Epidermal melanocyte (primary cell): ENCODE results near the gene IQCH.
"Not testable (repeated sequence)": the region's sequence is repeated elsewhere in the genome, so short reads cannot be mapped to it uniquely, and the experiment has no call there.

Source experiments
- DNase-seq: peaks from one replicate; pipeline ENCODE4 v3.0.0; 2011; ENCODE audit warnings: low spot score; ENCODE audit not compliant: insufficient read length

Gene IQCH

DNA sequence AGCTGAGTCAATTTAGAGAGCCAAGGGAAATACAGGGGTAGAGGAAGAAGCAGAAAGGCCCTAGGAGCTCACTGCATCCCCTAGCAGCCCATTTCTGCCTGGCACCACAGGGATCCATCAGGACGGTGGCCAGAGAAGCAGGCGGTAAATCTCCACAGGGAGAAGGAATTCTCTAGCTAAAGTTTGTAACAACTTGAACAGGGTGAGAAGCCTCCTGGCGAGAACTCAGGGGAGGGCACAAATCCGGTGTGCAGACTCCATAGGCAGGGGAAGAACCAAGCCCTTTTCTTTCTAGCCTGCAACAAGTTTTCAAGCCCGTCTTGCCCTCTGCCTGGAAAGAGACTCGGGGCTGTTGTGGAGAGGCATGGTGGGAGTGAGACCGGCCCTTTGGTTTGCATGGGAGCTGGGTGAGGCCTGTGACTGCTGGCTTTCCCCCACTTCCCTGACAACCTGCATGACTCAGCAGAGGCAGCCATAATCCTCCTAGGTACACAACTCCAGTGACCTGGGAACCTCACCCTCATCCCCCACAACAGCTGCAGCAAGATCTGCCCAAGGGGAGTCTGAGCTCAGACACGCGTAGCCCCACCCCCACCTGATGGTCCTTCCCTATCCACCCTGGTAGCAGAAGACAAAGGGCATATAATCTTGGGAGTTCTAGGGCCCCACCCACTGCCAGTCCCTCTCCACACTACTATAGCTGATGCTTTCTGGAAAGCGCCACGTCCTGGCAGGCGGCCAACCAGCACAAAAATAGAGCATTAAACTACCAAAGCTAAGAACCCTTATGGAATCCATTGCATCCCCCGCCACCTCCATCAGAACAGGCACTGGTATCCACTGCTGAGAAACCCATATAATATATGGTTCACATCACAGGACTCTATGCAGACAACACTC is 182.0 kb downstream of the IQCH start:
- not testable (repeated sequence) for DNase-seq

DNA sequence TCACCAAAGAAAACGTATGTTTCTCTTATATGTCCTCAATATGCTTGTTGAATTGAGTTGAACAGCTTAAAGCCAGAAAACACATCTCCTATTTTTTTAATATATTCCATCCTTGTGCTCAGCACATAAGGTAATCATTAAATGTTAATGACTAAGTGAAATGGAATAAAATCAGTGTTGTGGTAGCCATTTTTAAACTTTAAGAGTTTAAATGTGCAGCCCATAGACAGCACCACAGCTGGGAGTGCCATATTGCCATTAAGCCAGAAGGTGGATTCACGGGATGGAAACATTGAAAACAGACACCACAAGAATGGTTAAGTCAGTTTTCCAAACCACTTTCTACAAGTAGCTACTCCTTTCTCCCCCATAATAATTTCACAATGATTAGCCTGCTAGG is 189.5 kb downstream of the IQCH start:
- DNase-seq, result no peak

DNA sequence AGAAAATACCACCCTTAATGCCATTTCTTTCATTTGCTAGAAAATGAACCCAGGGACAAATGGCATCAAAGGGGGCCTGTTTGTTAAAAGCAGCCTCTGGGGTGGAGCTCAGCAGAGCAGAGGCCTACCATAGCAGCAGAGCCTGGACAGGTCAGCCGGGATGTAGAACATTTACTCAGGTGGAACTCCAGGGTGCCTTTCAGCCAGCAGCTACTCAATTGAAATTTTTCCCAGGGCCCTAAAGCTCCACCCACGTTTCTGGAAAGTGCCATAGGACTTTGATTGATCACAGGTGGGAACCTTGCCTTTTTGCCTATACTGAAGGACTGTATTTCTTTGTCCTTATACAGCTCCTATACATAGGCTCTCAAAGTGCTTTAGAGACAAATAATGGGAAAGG is 191.9 kb downstream of the IQCH start:
- no peak for DNase-seq

DNA sequence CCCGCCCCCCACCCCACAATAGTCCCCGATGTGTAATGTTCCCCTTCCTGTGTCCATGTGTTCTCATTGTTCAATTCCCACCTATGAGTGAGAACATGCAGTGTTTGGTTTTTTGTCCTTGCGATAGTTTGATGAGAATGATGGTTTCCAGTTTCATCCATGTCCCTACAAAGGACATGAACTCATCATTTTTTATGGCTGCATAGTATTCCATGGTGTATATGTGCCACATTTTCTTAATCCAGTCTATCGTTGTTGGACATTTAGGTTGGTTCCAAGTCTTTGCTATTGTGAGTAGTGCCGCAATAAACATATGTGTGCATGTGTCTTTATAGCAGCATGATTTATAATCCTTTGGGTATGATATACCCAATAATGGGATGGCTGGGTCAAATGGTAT is 193.8 kb downstream of the IQCH start:
- DNase-seq, result not testable (repeated sequence)

DNA sequence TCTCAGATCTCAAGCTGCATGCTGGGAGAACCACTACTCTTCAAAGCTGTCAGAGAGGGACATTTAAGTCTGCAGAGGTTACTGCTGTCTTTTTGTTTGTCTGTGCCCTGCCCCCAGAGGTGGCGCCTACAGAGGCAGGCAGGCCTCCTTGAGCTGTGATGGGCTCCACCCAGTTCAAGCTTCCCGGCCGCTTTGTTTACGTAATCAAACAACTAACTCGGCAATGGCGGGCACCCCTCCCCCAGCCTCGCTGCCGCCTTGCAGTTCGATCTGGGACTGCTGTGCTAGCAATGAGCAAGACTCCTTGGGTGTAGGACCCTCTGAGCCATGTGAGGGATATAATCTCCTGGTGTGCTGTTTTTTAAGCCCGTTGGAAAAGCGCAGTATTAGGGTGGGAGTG is 199.1 kb downstream of the IQCH start:
- not testable (repeated sequence) for DNase-seq

DNA sequence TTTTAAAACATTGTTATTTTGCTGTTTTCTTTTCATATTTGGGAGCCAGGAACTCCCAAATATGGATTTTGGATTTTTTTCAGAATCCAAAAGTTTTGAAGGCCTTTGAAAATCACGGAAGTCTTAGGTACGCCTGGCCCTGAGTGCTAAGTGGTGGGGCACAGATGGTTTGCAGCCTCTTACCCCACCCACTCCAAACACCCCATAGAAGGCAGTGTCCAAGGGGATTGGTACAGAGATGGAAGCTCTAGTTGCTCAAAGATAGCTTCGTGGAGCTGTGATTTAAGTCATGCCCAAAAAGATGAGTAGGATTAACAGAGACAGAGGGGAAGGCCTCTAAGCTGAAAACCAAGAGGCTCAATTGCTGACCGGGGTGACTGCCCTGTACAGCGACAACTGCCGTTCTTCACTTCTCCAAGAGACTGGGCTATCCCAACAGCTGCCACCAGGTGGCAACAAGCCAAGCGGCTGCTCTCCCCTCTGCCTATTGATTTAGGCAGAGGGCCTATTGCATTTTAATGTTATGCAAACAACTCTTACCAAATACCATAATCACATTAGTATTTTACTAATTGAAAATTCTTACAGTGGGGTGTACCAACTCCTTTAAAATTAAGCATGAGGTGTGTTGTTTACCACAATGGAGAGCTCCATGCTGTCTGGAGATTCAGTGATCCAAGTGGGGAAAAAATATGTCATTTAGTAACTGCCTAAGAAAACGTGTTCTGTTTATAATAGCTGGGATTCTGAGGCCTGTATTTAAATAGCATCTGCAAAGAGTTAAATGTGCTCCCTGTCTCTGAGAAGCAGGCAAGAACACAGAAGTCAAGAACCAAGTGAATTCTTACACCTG is 202.3 kb downstream of the IQCH start:
- DNase-seq, result peak; percentile 55

DNA sequence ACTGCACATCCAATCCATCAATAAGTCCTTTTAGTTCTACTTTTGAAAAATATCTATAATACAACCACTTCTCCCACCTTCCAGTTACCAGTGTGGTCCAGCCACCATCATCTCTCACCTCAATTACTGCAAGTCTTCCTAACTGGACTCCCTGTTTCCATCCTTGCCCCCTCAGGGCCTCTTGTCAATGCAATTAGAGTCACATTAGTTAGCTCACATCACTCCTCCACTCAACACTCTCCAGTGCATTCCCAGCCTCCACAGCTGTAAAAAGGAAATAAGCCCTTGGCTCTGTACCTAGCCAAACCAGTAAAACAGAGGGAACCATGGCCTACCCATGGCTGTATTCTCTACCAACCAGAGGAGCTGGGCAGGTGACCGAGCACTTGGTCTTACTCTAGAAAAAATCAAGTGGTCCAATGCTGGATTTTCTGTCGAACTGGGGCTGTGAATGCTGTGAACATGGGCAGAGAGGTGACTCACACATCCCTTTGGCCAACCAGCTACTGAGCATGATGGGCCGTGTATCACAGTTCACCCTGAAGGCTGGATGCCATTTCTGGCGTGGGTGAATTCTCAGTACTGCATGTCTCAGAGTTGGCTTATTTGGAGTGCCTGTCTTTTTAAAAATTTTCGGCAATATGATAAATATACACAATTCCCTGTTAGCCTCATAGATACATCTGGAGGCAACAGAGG is 203.9 kb downstream of the IQCH start:
- DNase-seq, result no peak

DNA sequence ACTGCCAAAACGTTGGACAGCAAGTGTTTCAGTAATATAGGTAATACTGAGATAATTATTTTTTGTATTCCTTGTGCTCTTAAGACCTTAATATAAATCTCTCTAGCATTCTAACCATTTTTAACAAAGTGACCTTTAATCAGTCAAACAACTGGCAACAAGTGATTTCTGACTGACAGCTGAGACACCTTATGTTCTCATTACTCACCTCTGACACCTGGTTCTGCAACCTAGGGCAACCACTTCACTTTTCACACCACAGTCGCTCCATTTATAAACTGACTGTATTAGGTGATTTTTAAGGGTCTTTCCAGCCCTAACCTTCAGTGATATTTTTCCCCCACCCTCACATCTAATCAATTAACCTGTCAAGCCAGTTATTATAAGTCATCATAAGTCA is 205.9 kb downstream of the IQCH start:
- DNase-seq, result no peak

DNA sequence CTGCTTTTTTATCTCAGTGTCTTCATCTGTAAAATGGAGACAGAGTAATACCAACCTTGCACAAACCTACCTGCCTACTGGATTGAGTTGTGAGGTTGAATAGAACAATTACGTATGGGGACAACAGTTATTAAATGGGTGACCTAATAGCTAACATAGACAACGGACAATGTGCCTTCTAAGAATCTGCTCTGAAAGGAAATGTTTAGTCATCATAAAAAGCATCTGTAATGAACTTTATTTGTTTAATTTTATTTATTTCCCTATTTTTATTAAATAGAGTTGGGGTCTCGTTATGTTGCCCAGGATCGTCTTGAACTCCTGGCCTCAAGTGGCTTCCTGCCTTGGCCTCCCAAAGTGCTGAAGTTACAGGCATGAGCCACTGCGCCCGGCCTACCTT is 207.1 kb downstream of the IQCH start:
- DNase-seq, result no peak

DNA sequence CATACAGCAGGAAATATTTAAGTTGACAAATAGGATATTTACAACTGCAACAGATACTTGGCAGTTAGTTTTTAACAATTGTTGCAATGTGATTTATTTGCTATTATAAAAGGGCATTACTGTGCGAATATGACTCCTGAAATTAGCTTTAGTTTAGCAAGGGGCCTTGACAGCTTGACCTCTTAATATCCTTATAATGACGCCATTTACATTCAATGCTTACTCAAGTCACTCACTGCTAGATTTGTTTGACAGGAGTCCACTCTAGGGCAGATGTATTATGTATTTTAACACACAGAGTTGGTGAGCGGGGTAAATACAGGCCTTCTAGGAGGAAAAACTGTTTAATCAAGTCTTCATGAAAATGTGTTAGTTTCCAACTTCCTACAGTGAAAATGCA is 208.3 kb downstream of the IQCH start:
- no peak for DNase-seq

DNA sequence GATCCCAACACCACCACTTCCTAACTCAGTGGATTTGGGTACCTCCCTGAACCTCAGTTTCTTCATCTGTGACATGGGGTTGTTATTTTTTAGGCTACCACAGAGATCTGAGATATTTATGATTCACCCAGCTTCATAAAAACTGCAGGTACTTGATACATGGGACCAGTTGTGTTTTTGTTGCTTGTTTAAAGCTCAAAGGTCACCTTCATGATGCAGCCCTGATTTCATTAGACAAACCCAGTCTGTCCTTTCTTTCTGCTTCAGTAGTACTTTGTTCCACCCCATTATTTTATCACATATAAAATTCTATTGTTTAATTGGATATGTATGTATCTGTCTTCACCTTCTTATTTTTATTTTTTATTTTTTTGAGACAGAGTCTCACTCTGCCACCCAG is 208.9 kb downstream of the IQCH start:
- no peak for DNase-seq

DNA sequence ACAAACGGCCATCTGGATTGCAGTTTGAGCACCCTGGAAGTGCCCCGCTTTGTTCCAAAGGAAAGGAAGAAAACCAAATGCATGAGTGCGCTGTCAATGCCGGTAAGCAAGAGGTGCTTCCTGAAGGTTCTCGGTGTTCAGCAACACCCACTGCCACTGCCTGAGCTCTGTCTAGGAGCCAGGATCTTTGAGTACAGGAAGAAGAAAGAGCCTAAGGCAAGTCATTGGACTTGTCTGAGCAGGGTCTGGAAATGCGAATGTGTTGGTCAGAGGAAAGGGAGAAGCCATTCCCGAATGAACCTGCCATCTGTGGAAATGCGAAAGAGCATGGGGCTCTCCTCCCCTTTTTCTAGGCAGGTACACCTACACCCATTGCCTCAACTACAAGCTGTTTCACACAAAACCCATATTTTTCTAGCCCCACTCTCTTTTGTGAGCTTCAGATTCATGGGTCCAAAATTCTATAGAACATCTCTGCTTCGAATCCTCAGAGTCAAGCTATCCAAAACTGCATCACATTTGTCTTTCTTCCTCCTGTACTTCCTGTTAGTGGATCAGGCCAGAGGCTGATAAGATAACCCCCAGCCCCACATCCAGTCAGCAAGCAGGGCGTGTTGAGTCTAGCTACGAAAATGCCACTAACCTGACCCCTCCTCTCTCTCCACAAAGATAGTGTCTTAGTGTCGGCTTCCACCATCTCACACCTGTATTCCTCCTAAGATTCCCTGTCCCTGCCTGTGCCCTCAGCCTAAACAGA is 210.8 kb downstream of the IQCH start:
- no peak for DNase-seq

DNA sequence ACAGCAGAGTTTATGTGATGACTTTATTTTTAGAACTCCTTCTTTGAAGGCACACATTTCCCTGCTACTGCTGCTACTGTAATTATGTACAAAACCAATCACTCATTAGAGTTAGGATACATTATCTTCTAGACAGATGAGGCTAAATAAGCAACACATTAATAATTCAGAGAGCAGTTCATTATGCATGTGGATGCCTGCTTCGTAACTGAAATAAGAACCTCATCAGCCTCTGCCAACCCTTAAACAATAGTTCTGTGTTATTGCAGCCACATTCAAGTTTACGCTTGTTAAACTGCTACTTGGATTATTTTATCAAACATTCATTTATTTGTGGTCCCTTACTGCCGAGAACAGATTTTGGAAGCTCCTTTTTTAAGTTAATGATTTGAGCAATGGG is 213.8 kb downstream of the IQCH start:
- DNase-seq, result no peak

DNA sequence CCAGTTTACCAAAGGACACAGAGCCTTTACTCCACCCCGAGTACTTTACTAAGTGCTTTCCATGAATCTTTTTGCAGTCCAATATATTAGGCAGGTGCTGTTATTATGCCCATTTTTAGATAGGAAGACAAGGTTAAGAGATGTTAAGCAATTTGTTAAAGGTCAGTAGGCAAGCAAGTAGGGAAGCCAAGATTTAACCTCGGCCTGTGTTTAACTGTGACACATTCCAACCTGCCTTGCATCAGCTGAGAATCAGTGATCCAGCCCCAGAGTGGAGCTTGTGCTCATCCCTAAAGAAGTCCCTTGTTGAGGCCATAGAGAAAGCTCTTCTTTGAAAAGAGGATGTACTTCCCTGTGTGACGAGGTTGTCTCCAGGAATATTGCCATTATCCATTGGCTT is 215.1 kb downstream of the IQCH start:
- no peak for DNase-seq

DNA sequence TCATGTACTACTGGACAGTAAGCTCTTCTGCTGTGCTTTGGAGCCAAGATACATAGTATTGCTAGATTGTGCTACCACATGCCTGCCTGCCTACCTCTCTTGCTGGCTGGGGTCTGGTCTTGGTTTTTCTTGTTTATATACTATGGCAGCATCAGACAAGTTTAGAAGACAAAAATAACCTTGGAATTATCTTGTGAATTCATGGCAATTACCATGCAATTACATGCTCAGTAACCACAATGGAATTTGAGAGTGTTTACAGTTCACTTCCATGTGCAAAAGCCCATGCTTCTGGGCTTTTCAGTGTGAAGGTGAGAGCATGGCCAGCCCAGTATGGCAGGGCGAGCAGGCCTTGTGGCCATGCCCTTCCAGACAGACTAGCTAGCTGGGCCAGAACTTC is 218.4 kb downstream of the IQCH start:
- DNase-seq, result no peak

DNA sequence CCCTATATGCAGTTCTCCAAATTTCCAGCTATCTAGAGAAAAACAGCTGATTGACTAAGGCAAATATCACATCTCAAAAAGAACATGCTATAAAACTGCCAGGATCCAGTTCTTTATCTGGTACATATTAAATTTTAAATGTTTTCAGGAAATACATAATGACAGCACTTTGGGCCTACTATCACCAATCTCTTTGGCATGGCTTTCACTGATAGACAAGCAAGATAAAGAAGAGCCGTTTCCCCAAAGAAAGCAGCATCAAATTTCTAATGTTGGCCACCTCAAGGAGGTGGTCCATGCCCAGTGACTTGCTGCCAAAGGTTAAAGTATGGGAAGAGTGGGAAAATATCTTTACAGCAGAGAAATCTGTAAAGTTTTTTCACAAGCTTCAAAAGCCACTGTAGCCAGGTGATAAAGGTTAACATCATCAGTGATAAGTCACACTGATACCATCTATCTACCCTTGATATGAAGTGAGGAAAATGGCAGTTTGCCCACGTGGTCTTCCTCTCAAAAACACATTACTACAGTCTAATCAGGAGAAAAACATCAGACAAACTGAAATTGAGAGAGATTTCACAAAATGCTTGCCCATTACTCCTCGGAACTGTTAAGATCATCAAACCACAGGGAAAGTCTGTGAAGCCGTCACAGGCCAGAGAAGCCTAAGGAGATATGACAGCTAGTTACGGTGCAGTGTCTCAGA is 220.0 kb downstream of the IQCH start:
- DNase-seq, result no peak

DNA sequence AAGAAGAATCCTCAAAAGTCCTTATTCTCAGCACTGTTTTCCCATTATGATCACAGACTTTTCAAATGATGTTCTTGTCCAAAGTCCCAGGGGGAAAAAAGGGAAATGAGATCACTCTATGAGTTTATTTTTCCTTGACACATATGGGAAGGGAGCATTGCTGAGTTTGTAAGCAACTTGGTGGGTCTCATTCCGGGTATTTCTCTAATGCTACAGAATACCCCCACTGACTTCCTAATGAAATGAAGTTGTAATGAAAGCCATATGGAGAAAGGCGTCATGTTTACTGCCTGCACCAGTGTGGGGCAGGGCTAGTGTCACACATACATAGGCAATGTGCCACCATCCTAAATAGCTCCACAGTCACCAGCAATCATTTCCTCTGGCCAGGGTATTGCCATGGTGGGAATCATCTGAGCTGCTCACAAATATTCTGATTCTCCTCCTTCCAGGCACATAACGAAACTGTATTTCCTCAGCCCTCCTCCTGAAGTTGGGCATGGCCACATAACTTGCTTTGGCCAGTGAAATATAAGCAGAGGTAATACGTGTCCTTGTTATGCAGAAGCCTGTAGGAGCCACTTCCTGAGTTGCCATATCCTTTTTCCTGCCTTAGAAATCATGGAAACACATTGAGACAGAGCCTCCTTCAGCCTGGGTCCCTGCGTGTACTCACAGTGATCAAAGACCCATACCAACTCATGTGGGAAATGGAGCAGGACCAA is 225.4 kb downstream of the IQCH start:
- no peak for DNase-seq

DNA sequence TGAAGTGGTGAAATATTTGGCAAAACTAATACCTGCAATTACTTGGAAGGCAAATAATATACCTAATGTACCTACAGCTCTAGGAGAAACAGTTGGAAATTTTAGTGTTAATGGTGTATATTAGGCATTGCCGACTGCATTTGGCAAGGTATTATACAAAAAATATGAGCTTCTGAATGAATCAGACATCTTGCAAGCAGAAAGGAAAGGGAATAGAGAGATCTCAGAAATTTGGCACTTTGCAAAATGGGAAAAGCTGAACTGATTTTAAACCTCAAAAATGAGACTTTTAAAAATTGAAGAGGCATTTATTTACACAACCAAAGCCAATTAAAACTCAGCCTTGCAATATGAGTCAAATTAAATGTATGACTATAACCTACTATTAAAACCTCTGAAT is 226.2 kb downstream of the IQCH start:
- DNase-seq, result no peak

DNA sequence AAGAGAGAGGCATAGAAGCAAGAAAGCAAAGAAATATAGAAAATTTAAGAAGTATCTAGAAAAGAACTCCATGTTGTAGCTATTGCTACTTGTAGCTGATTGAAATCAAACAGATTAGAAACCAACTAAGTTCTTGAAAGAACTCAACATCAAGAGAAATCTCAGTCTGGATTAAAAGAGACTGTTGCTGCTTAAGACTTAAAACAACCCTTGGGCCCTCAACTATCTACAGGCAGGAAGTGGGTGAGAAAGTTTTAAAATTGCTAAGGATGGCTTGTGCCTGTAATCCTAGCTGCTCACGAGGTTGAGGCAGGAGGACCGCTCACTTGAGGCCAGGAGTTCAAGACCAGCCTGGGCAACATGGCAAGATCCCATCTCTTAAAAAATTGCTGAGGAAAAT is 227.1 kb downstream of the IQCH start:
- no peak for DNase-seq

DNA sequence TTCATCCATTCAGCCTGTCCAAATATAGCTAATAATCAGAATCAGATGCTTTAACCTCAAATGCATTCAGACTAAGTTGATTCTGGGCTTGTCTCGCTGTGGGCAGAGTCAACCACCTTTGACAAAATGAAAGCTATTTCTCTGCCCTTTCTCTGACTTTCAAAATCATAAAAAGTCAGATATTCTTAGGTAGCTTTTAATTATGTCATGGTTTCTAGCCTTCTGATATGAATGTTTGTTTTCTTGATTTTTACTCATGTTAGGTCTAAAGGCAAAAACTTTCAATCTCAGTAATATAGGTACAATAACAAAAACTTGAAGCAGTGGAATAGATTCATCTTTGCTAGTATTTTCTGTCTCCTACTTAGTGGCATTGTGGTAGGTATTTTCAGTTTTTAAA is 241.0 kb downstream of the IQCH start:
- no peak for DNase-seq
